Astrocyte (in vitro differentiated cells and primary cell): ENCODE measurements around the gene XCL2. TPM values are rescaled to one million over a fixed set of nuclear protein-coding genes. Genes with fewer than 3 reads are reported as not detected.

Experiments used
- DNase-seq: peaks from one replicate; pipeline ENCODE4 v3.0.0-alpha.2; 2010; ENCODE audit warnings: low read depth
- FAIRE-seq: peaks from 2 replicates; lab custom pipeline; 2011; peaks lifted over from hg19 to GRCh38; lab: Jason Lieb, UNC
- H2AFZ ChIP-seq: 2 replicates; pipeline ENCODE4 v1.6.0; 2012; ENCODE audit warnings: low read depth, low read length, inconsistent platforms
- H3K27ac ChIP-seq: 2 replicates; pipeline ENCODE4 v1.5.1; 2011; ENCODE audit warnings: low read depth, low read length, inconsistent platforms
- H3K27me3 ChIP-seq: 2 replicates; pipeline ENCODE4 v1.6.0; 2011; ENCODE audit warnings: low read length, inconsistent platforms; ENCODE audit not compliant: insufficient read depth
- H3K36me3 ChIP-seq: 2 replicates; pipeline ENCODE4 v1.5.1; 2011; ENCODE audit warnings: low read length, inconsistent platforms; ENCODE audit not compliant: insufficient read depth
- H3K4me1 ChIP-seq: 2 replicates; pipeline ENCODE4 v1.5.1; 2011; ENCODE audit warnings: low read length, inconsistent platforms; ENCODE audit not compliant: insufficient read depth
- H3K4me2 ChIP-seq: 2 replicates; pipeline ENCODE4 v1.6.0; 2012; ENCODE audit warnings: low read length, inconsistent platforms
- H3K4me3 ChIP-seq: 2 replicates; pipeline ENCODE4 v1.5.1; 2011; ENCODE audit warnings: low read depth, mild to moderate bottlenecking, low read length, inconsistent platforms; ENCODE audit not compliant: insufficient read depth
- H3K79me2 ChIP-seq: 2 replicates; pipeline ENCODE4 v1.6.0; 2012; ENCODE audit warnings: mild to moderate bottlenecking, low read length, inconsistent platforms; ENCODE audit not compliant: insufficient read depth
- H3K9ac ChIP-seq: 2 replicates; pipeline ENCODE4 v1.6.0; 2012; ENCODE audit warnings: mild to moderate bottlenecking, low read length, inconsistent platforms
- H3K9me3 ChIP-seq: 2 replicates; pipeline ENCODE4 v1.5.1; 2012; ENCODE audit warnings: low read depth, mild to moderate bottlenecking, low read length, inconsistent platforms; ENCODE audit not compliant: insufficient read depth
- H4K20me1 ChIP-seq: 2 replicates; pipeline ENCODE4 v1.6.0; 2012; ENCODE audit warnings: low read length, inconsistent platforms; ENCODE audit not compliant: insufficient read depth
- H3K27ac Mint-ChIP-seq: one replicate; pipeline ENCODE4 v1.8.0; 2021; ENCODE audit warnings: mild to moderate bottlenecking, mixed read lengths; ENCODE audit not compliant: unreplicated experiment
- H3K27me3 Mint-ChIP-seq: one replicate; pipeline ENCODE4 v1.8.0; 2021; ENCODE audit warnings: low read depth, mixed read lengths; ENCODE audit not compliant: unreplicated experiment
- H3K36me3 Mint-ChIP-seq: one replicate; pipeline ENCODE4 v1.8.0; 2021; ENCODE audit warnings: low read depth, mixed read lengths; ENCODE audit not compliant: unreplicated experiment
- H3K4me1 Mint-ChIP-seq: one replicate; pipeline ENCODE4 v1.8.0; 2021; ENCODE audit warnings: low read depth, mixed read lengths; ENCODE audit not compliant: unreplicated experiment
- H3K4me3 Mint-ChIP-seq: one replicate; pipeline ENCODE4 v1.8.0; 2021; ENCODE audit warnings: mild to moderate bottlenecking, moderate library complexity, mixed read lengths; ENCODE audit not compliant: unreplicated experiment
- H3K9me3 Mint-ChIP-seq: one replicate; pipeline ENCODE4 v1.8.0; 2021; ENCODE audit warnings: mild to moderate bottlenecking, mixed read lengths; ENCODE audit not compliant: unreplicated experiment
- EZH2 ChIP-seq: IDR thresholded peaks from 2 replicates; pipeline ENCODE4 v1.6.1; 2012; ENCODE audit warnings: mild to moderate bottlenecking, low read length, inconsistent platforms; ENCODE audit not compliant: insufficient read depth
- total RNA-seq: library from RNA; stranded (reverse); gene quantifications from 2 replicates; pipeline ENCODE4 v1.2.1, GENCODE V29; 2021
- TF ChIP-seq, protein P1 (sequence below): IDR thresholded peaks from 2 replicates; pipeline ENCODE4 v1.5.1; 2011; ENCODE audit warnings: low read depth, mild to moderate bottlenecking, inconsistent platforms, low read length, moderate library complexity; ENCODE audit not compliant: insufficient read depth

XCL2 gene
- total RNA-seq, 1 donor from 2014 or later: not detected

- Mint-ChIP-seq H3K4me1 (no peaks in the 10 kb centered on the region), H3K27me3 (peaks cover 4% of the 10 kb centered on the region), H3K9me3 (no peaks in the 10 kb centered on the region), H3K27ac (no peak overlapping the region), H3K36me3 (no peaks in the 10 kb centered on the region), H3K4me3 (no peak overlapping the region)
- TF ChIP-seq, protein P1, sequence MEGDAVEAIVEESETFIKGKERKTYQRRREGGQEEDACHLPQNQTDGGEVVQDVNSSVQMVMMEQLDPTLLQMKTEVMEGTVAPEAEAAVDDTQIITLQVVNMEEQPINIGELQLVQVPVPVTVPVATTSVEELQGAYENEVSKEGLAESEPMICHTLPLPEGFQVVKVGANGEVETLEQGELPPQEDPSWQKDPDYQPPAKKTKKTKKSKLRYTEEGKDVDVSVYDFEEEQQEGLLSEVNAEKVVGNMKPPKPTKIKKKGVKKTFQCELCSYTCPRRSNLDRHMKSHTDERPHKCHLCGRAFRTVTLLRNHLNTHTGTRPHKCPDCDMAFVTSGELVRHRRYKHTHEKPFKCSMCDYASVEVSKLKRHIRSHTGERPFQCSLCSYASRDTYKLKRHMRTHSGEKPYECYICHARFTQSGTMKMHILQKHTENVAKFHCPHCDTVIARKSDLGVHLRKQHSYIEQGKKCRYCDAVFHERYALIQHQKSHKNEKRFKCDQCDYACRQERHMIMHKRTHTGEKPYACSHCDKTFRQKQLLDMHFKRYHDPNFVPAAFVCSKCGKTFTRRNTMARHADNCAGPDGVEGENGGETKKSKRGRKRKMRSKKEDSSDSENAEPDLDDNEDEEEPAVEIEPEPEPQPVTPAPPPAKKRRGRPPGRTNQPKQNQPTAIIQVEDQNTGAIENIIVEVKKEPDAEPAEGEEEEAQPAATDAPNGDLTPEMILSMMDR: no peak
- TF ChIP-seq EZH2: no peak
- no peak overlapping the region for H3K4me3 ChIP-seq
- H3K4me1 ChIP-seq: no peaks in the 10 kb centered on the region
- H3K9ac ChIP-seq: no peak overlapping the region
- H2AFZ ChIP-seq: no peak overlapping the region
- DNase-seq: no peak
- no peaks in the 10 kb centered on the region for H4K20me1 ChIP-seq
- H3K36me3 ChIP-seq: no peaks in the 10 kb centered on the region
- no peak overlapping the region for H3K27ac ChIP-seq
- no peak overlapping the region for H3K4me2 ChIP-seq
- H3K27me3 ChIP-seq: no peaks in the 10 kb centered on the region
- no peaks in the 10 kb centered on the region for H3K79me2 ChIP-seq
- FAIRE-seq: no peak
- no peaks in the 10 kb centered on the region for H3K9me3 ChIP-seq
These were observed 23.8 kb upstream of the XCL2 start for GRCh38 chr1:168567568-168567967.

GRCh38 chr1:168567007-168567406, 23.2 kb upstream of the XCL2 start:
- TF ChIP-seq, protein P1: no peak
- no peak for TF ChIP-seq EZH2
- FAIRE-seq (no peak), DNase-seq (no peak)
- Histone ChIP-seq H3K27me3 (no peaks in the 10 kb centered on the region), H3K36me3 (no peaks in the 10 kb centered on the region), H3K9ac (no peak overlapping the region), H4K20me1 (no peaks in the 10 kb centered on the region), H3K27ac (no peak overlapping the region), H3K4me2 (no peak overlapping the region), H2AFZ (no peak overlapping the region), H3K79me2 (no peaks in the 10 kb centered on the region), H3K4me3 (no peak overlapping the region), H3K4me1 (no peaks in the 10 kb centered on the region), H3K9me3 (no peaks in the 10 kb centered on the region)
- H3K4me3 Mint-ChIP-seq: no peak overlapping the region
- H3K36me3 Mint-ChIP-seq: no peaks in the 10 kb centered on the region
- no peaks in the 10 kb centered on the region for H3K4me1 Mint-ChIP-seq
- H3K27me3 Mint-ChIP-seq: peaks cover 4% of the 10 kb centered on the region
- no peak overlapping the region for H3K27ac Mint-ChIP-seq
- H3K9me3 Mint-ChIP-seq: no peaks in the 10 kb centered on the region

- Histone ChIP-seq H3K27me3 (no peaks in the 10 kb centered on the region), H4K20me1 (no peaks in the 10 kb centered on the region), H3K36me3 (no peaks in the 10 kb centered on the region), H3K4me3 (no peak overlapping the region), H3K79me2 (no peaks in the 10 kb centered on the region), H2AFZ (no peak overlapping the region), H3K9me3 (no peaks in the 10 kb centered on the region), H3K27ac (no peak overlapping the region), H3K9ac (no peak overlapping the region), H3K4me1 (no peaks in the 10 kb centered on the region), H3K4me2 (no peak overlapping the region)
- no peak overlapping the region for H3K27ac Mint-ChIP-seq
- H3K9me3 Mint-ChIP-seq: no peaks in the 10 kb centered on the region
- DNase-seq (no peak), FAIRE-seq (no peak)
- TF ChIP-seq EZH2: no peak
- TF ChIP-seq, protein P1: no peak
- no peaks in the 10 kb centered on the region for H3K4me1 Mint-ChIP-seq
- H3K36me3 Mint-ChIP-seq: no peaks in the 10 kb centered on the region
- H3K27me3 Mint-ChIP-seq: peaks cover 4% of the 10 kb centered on the region
- H3K4me3 Mint-ChIP-seq: no peak overlapping the region
These were observed 22.0 kb upstream of the XCL2 start for GRCh38 chr1:168565825-168566224.
